DND-41 (cell line): ENCODE measurements around the gene DENND11.

Experiments used
- ATAC-seq: fragments of 200-7000 bp; cut with Tn5 transposase; 3 replicates; pipeline ENCODE4 v1.9.1; 2021; ENCODE audit warnings: low read depth; ENCODE audit not compliant: insufficient read depth
- DNase-seq: peaks from one replicate; pipeline ENCODE4 v3.0.0-alpha.2; 2020
- H2AFZ ChIP-seq: 2 replicates; pipeline ENCODE4 v1.6.0; 2012; ENCODE audit warnings: low read depth, low read length
- H3K27ac ChIP-seq: 2 replicates; pipeline ENCODE4 v1.5.1; 2012; ENCODE audit warnings: low read length, inconsistent platforms
- H3K27me3 ChIP-seq: fragments of 200-600 bp; sonication (generic); 2 replicates; pipeline ENCODE4 v1.6.0; 2012; ENCODE audit warnings: low read length, mild to moderate bottlenecking, inconsistent platforms; ENCODE audit not compliant: insufficient read depth, poor library complexity
- H3K36me3 ChIP-seq: 2 replicates; pipeline ENCODE4 v1.5.1; 2012; ENCODE audit warnings: low read length, inconsistent platforms; ENCODE audit not compliant: insufficient read depth
- H3K4me1 ChIP-seq: 2 replicates; pipeline ENCODE4 v1.5.1; 2012; ENCODE audit warnings: mild to moderate bottlenecking, low read length; ENCODE audit not compliant: insufficient read depth
- H3K4me2 ChIP-seq: 2 replicates; pipeline ENCODE4 v1.6.0; 2012; ENCODE audit warnings: mild to moderate bottlenecking, moderate library complexity, low read length, inconsistent platforms; ENCODE audit not compliant: insufficient read depth
- H3K4me3 ChIP-seq, 2 experiments: fragments of 200-600 bp in 1 of 2; shearing (Covaris generic) in 1 of 2; 2 replicates each; pipeline ENCODE4 v1.5.1; 2012 to 2016; ENCODE audit warnings: inconsistent platforms in 2 of 2, low read length in 2 of 2, mild to moderate bottlenecking in 2 of 2, low read depth in 1 of 2, moderate library complexity in 1 of 2
- H3K79me2 ChIP-seq: 2 replicates; pipeline ENCODE4 v1.6.0; 2012; ENCODE audit warnings: low read length, inconsistent platforms; ENCODE audit not compliant: insufficient read depth
- H3K9ac ChIP-seq: 2 replicates; pipeline ENCODE4 v1.6.0; 2012; ENCODE audit warnings: low read depth, mild to moderate bottlenecking, inconsistent platforms, low read length, moderate library complexity
- H3K9me3 ChIP-seq: 2 replicates; pipeline ENCODE4 v1.5.1; 2012; ENCODE audit warnings: low read length, moderate library complexity, mild to moderate bottlenecking, inconsistent platforms; ENCODE audit not compliant: insufficient read depth, severe bottlenecking
- H4K20me1 ChIP-seq: 2 replicates; pipeline ENCODE4 v1.6.0; 2012; ENCODE audit warnings: low read length; ENCODE audit not compliant: insufficient read depth
- EZH2 ChIP-seq: IDR thresholded peaks from 3 replicates; pipeline ENCODE4 v1.6.1; 2012; ENCODE audit warnings: borderline replicate concordance, low read depth, mild to moderate bottlenecking, moderate library complexity, low read length, inconsistent platforms; ENCODE audit not compliant: severe bottlenecking
- TF ChIP-seq, protein P1 (sequence below): IDR thresholded peaks from 2 replicates; pipeline ENCODE4 v1.5.1; 2012; ENCODE audit warnings: borderline replicate concordance, low read length, moderate library complexity, mild to moderate bottlenecking; ENCODE audit not compliant: poor library complexity, severe bottlenecking; ENCODE audit errors: extremely low read depth

The DENND11 gene

DNA sequence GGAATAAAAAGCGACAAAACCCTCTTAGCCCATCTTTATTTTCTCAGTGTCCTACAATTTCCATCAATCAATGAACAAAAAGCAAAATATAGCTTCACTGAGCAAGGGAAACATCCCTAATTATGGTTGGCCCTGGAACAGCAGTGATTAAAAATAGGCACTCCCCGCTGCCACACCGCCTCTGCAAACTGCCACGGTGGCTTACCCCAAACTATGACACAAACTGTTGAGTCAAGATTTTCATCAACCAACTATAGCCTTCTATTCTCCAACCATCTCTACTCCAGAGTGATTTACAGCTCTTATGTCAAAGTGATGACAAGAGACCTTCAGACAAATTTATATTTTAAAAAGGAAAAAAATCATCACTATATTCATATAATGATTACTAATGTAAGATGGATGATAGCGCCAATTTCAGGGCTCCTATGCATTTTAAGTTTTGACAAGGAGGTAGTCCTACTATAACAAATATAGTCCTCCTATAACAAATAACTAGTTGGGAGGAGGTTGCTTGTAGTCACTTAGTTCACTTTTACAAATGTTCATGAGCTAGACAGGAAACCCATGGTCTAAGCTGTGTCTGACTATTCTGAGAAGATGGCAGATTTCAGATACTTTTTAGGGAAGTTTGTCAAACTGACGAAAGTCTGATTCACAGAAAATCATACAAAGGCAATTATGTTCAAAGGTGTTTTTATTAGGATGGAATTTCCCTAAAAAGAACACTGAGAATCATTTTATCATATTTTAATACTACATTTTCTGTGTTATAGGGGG, 26.3 kb downstream of the DENND11 start:
- no peak for TF ChIP-seq EZH2
- TF ChIP-seq, protein P1, sequence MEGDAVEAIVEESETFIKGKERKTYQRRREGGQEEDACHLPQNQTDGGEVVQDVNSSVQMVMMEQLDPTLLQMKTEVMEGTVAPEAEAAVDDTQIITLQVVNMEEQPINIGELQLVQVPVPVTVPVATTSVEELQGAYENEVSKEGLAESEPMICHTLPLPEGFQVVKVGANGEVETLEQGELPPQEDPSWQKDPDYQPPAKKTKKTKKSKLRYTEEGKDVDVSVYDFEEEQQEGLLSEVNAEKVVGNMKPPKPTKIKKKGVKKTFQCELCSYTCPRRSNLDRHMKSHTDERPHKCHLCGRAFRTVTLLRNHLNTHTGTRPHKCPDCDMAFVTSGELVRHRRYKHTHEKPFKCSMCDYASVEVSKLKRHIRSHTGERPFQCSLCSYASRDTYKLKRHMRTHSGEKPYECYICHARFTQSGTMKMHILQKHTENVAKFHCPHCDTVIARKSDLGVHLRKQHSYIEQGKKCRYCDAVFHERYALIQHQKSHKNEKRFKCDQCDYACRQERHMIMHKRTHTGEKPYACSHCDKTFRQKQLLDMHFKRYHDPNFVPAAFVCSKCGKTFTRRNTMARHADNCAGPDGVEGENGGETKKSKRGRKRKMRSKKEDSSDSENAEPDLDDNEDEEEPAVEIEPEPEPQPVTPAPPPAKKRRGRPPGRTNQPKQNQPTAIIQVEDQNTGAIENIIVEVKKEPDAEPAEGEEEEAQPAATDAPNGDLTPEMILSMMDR: no peak
- H3K27ac ChIP-seq: no peak overlapping the region
- H3K4me1 ChIP-seq: no peaks in the 10 kb centered on the region
- no peak overlapping the region for H2AFZ ChIP-seq
- no peak overlapping the region for H3K4me3 ChIP-seq
- no peak for DNase-seq
- no peaks in the 10 kb centered on the region for H3K27me3 ChIP-seq
- no peak overlapping the region for H3K9ac ChIP-seq
- peaks cover 27% of the 10 kb centered on the region for H3K36me3 ChIP-seq
- H3K9me3 ChIP-seq: peaks cover 4% of the 10 kb centered on the region
- no peaks in the 10 kb centered on the region for H4K20me1 ChIP-seq
- H3K4me2 ChIP-seq: no peak overlapping the region
- no peak for ATAC-seq
- no peaks in the 10 kb centered on the region for H3K79me2 ChIP-seq

DNA sequence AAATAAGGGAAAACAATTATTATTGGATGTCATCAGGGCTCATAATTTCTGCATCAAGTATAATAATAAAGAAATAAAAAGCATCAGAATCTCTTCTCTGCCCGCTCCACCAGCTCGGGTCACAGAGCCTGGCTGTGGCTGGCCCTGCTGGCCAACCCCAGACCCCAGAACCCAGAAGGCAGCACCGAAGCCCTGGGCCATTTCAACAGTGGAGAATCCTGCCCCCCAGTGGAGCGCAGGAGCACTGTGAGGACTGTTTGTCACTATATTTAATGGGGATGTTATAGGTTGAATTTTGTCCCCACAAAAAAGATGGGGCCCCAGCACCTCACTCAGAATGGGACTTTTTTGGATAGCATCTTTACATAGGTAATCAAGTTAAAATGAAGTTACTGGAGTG, 27.3 kb downstream of the DENND11 start:
- Histone ChIP-seq H3K27ac (no peak overlapping the region), H3K4me2 (no peak overlapping the region), H3K9ac (no peak overlapping the region), H3K4me1 (no peaks in the 10 kb centered on the region), H3K36me3 (peaks cover 27% of the 10 kb centered on the region), H3K4me3 (no peak overlapping the region), H2AFZ (no peak overlapping the region), H3K9me3 (peaks cover 4% of the 10 kb centered on the region), H3K79me2 (no peaks in the 10 kb centered on the region), H3K27me3 (no peaks in the 10 kb centered on the region), H4K20me1 (no peaks in the 10 kb centered on the region)
- DNase-seq (no peak), ATAC-seq (0 out of 3 replicates have a peak, but pooled peaks have one; percentile 48)
- TF ChIP-seq, protein P1: peak; percentile 47
- TF ChIP-seq EZH2: no peak

DNA sequence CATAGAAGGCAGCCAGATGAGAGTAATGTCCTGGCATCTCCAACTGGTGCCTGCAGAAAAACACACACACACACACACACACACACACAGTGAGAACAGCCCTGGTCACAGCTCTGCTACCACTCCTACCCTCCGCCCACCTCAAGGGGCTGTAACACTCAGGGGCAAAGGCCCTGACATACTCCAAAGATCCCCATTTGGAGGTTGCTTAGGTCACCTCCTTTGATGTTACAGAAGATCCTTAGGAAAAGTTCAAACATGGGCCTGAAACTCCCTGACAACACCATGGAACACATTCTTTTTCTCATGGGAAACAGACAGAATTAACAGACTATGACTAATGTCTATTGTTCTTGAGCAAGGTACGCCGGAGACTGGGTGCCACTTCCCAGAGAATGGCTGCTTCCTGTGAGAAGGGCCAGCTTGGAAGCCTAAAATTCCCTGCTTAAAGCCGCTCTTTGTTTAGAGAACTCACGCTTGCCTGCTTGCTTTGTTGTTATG, 27.7 kb downstream of the DENND11 start:
- no peaks in the 10 kb centered on the region for H3K27me3 ChIP-seq

More for the DNA sequence above, 27.7 kb downstream of the DENND11 start:
- H3K4me3 ChIP-seq: no peak overlapping the region
- H3K79me2 ChIP-seq: no peaks in the 10 kb centered on the region
- no peaks in the 10 kb centered on the region for H3K4me1 ChIP-seq
- peaks cover 4% of the 10 kb centered on the region for H3K9me3 ChIP-seq
- DNase-seq (no peak), ATAC-seq (no peak)
- no peak overlapping the region for H2AFZ ChIP-seq
- no peak overlapping the region for H3K27ac ChIP-seq
- no peak overlapping the region for H3K4me2 ChIP-seq
- peaks cover 27% of the 10 kb centered on the region for H3K36me3 ChIP-seq
- no peaks in the 10 kb centered on the region for H4K20me1 ChIP-seq
- TF ChIP-seq, protein P1: no peak
- no peak for TF ChIP-seq EZH2
- no peak overlapping the region for H3K9ac ChIP-seq
